CD8-positive, alpha-beta memory T cell (primary cell): ENCODE results near the gene SIL1. TPM values are rescaled to one million over a fixed set of nuclear protein-coding genes. Genes with fewer than 3 reads are reported as not detected.
A peak's percentile ranks its signal among the peaks of the same experiment; 100 is the strongest.
"Not testable (repeated sequence)": the region's sequence is repeated elsewhere in the genome, so short reads cannot be mapped to it uniquely, and the experiment has no call there.

Source experiments
- CTCF ChIA-PET: fragments of 350-600 bp; sonication (Branson Sonifier 250); formaldehyde crosslinking; loops from one replicate; lab custom pipeline; 2021; ENCODE audit warnings: antibody characterized with exemption; lab: Charles Lee
- POLR2A ChIA-PET: fragments of 350-600 bp; sonication (Branson Sonifier 250); formaldehyde crosslinking; loops from one replicate; lab custom pipeline; 2021; ENCODE audit warnings: antibody characterized with exemption; lab: Charles Lee
- DNase-seq, 5 donors: peaks; one replicate each; pipeline versions ENCODE4 v3.0.0 to v3.0.0-alpha.2; 2020 to 2022; ENCODE audit warnings: mixed read lengths in 1 of 5
- H3K27ac ChIP-seq: one replicate; pipeline ENCODE4 v1.7.0; 2013; ENCODE audit warnings: low read depth, mild to moderate bottlenecking, low read length, moderate library complexity
- H3K27me3 ChIP-seq: 2 replicates; pipeline ENCODE4 v1.7.0; 2013; ENCODE audit warnings: low read length, mild to moderate bottlenecking; ENCODE audit not compliant: insufficient read depth, poor library complexity, severe bottlenecking
- H3K36me3 ChIP-seq: 2 replicates; pipeline ENCODE4 v1.7.0; 2013; ENCODE audit warnings: mild to moderate bottlenecking, low read length, moderate library complexity; ENCODE audit not compliant: insufficient read depth
- H3K4me1 ChIP-seq: 2 replicates; pipeline ENCODE4 v1.7.0; 2013; ENCODE audit warnings: mild to moderate bottlenecking, low read length, moderate library complexity; ENCODE audit not compliant: insufficient read depth
- H3K4me3 ChIP-seq: 2 replicates; pipeline ENCODE4 v1.7.0; 2013; ENCODE audit warnings: mild to moderate bottlenecking, low read length
- H3K9me3 ChIP-seq: 2 replicates; pipeline ENCODE4 v1.7.0; 2013; ENCODE audit warnings: mild to moderate bottlenecking, low read length
- H3K27ac Mint-ChIP-seq, 8 donors: one replicate each; pipeline ENCODE4 v1.8.0; 2020 to 2021; ENCODE audit warnings: mixed read lengths in 8 of 8, mild to moderate bottlenecking in 6 of 8, inconsistent platforms in 3 of 8, moderate library complexity in 3 of 8
- H3K27me3 Mint-ChIP-seq, 2 donors: one replicate each; pipeline ENCODE4 v1.8.0; 2020 to 2021; ENCODE audit warnings: mixed read lengths in 2 of 2, mild to moderate bottlenecking in 1 of 2, moderate library complexity in 1 of 2
- H3K36me3 Mint-ChIP-seq, 3 donors: one replicate each; pipeline ENCODE4 v1.8.0; 2020 to 2021; ENCODE audit warnings: mixed read lengths in 3 of 3, inconsistent platforms in 1 of 3, mild to moderate bottlenecking in 1 of 3
- H3K4me1 Mint-ChIP-seq, 3 donors: one replicate each; pipeline ENCODE4 v1.8.0; 2020 to 2021; ENCODE audit warnings: mixed read lengths in 3 of 3, inconsistent platforms in 1 of 3, mild to moderate bottlenecking in 1 of 3
- H3K4me3 Mint-ChIP-seq, 7 donors: one replicate each; pipeline ENCODE4 v1.8.0; 2020 to 2021; ENCODE audit warnings: mixed read lengths in 7 of 7, mild to moderate bottlenecking in 6 of 7, moderate library complexity in 4 of 7, inconsistent platforms in 2 of 7
- H3K9me3 Mint-ChIP-seq, 5 donors: one replicate each; pipeline ENCODE4 v1.8.0; 2020 to 2022; ENCODE audit warnings: mixed read lengths in 5 of 5, mild to moderate bottlenecking in 3 of 5, moderate library complexity in 2 of 5, inconsistent platforms in 1 of 5
- polyA plus RNA-seq: library from polyadenylated mRNA; unstranded; fragments of 300-500 nt; fragmentation: Illumina TruSeq; gene quantifications from one replicate; pipeline ENCODE4 v1.2.3, GENCODE V29; 2021
- total RNA-seq, 2 experiments: library from RNA; stranded (reverse); gene quantifications; one replicate each; pipeline ENCODE4 v1.2.3, GENCODE V29; 2021

The SIL1 gene
- total and polyA plus RNA-seq, 3 experiments from 2014 or later, result 15.0 to 27.5 (median 26.6) TPM

- peaks cover 0 to 5% (median 3%) of the 10 kb centered on the region in 3 donors for H3K4me1 Mint-ChIP-seq
- DNase-seq, result no peak
- Histone ChIP-seq H3K27ac (no peak overlapping the region), H3K4me3 (no peak overlapping the region), H3K4me1 (no peaks in the 10 kb centered on the region), H3K36me3 (no peaks in the 10 kb centered on the region), H3K9me3 (peaks cover 4% of the 10 kb centered on the region), H3K27me3 (no peaks in the 10 kb centered on the region)
- CTCF ChIA-PET, result no interaction called here
- peaks cover 5% of the 10 kb centered on the region in 5 donors for H3K9me3 Mint-ChIP-seq
- no peak overlapping the region for H3K4me3 Mint-ChIP-seq
- H3K27me3 Mint-ChIP-seq, result peaks cover 0 to under 1% of the 10 kb centered on the region in 2 donors
- POLR2A ChIA-PET, result no interaction called here
- no peak overlapping the region for H3K27ac Mint-ChIP-seq
- peaks cover 5 to 10% (median 8%) of the 10 kb centered on the region in 3 donors for H3K36me3 Mint-ChIP-seq
Measured at GRCh38 chr5:139167063-139167462, 31.1 kb downstream of the SIL1 start.

GRCh38 chr5:139164897-139165296 is 33.3 kb downstream of the SIL1 start:
- H3K36me3 Mint-ChIP-seq, H3K27ac Mint-ChIP-seq, H3K4me1 Mint-ChIP-seq, CTCF ChIA-PET, H3K4me3 ChIP-seq, H3K27me3 Mint-ChIP-seq, H3K4me3 Mint-ChIP-seq, H3K4me1 ChIP-seq, H3K36me3 ChIP-seq, H3K9me3 Mint-ChIP-seq, H3K27ac ChIP-seq, H3K9me3 ChIP-seq, DNase-seq, POLR2A ChIA-PET, H3K27me3 ChIP-seq: not testable (repeated sequence)

- H3K4me3 ChIP-seq, result no peak overlapping the region
- CTCF ChIA-PET, result no interaction called here
- POLR2A ChIA-PET, result no interaction called here
- H3K27me3 ChIP-seq, result no peaks in the 10 kb centered on the region
- H3K27me3 Mint-ChIP-seq, result peaks cover 0 to 1% of the 10 kb centered on the region in 2 donors
- peaks cover 0 to 9% (median 3%) of the 10 kb centered on the region in 3 donors for H3K36me3 Mint-ChIP-seq
- no peak overlapping the region for H3K27ac Mint-ChIP-seq
- H3K4me1 Mint-ChIP-seq, result peaks cover 0 to 5% (median 3%) of the 10 kb centered on the region in 3 donors
- H3K9me3 Mint-ChIP-seq, result no peaks in the 10 kb centered on the region
- H3K4me3 Mint-ChIP-seq, result no peak overlapping the region
- H3K36me3 ChIP-seq, result no peaks in the 10 kb centered on the region
- H3K27ac ChIP-seq, result no peak overlapping the region
- H3K9me3 ChIP-seq, result no peaks in the 10 kb centered on the region
- no peaks in the 10 kb centered on the region for H3K4me1 ChIP-seq
- no peak for DNase-seq
Measured at GRCh38 chr5:139164020-139164419, 34.1 kb downstream of the SIL1 start.

- no peak overlapping the region for H3K27ac ChIP-seq
- H3K27me3 ChIP-seq, result no peaks in the 10 kb centered on the region
- H3K4me3 ChIP-seq, result no peak overlapping the region
- H3K4me1 ChIP-seq, result no peaks in the 10 kb centered on the region
- Mint-ChIP-seq H3K27ac (no peak overlapping the region), H3K4me3 (no peak overlapping the region), H3K36me3 (peaks cover 0 to 9% (median 3%) of the 10 kb centered on the region in 3 donors), H3K9me3 (no peaks in the 10 kb centered on the region), H3K27me3 (peaks cover 0 to 1% of the 10 kb centered on the region in 2 donors), H3K4me1 (no peaks in the 10 kb centered on the region)
- no peaks in the 10 kb centered on the region for H3K9me3 ChIP-seq
- DNase-seq, result no peak
- ChIA-PET CTCF (no interaction called here), POLR2A (no interaction called here)
- H3K36me3 ChIP-seq, result no peaks in the 10 kb centered on the region
Measured at GRCh38 chr5:139162448-139162847, 35.7 kb downstream of the SIL1 start.

GRCh38 chr5:139158791-139159190 is 39.4 kb downstream of the SIL1 start:
- Mint-ChIP-seq H3K9me3 (no peaks in the 10 kb centered on the region), H3K4me3 (no peak overlapping the region), H3K4me1 (no peaks in the 10 kb centered on the region), H3K27ac (peak overlapping the region in 1 of 8 donors; percentile 70), H3K36me3 (peaks cover 2 to 9% (median 8%) of the 10 kb centered on the region in 3 donors), H3K27me3 (peaks cover 0 to 1% of the 10 kb centered on the region in 2 donors)
- Histone ChIP-seq H3K4me3 (no peak overlapping the region), H3K4me1 (no peaks in the 10 kb centered on the region), H3K27me3 (no peaks in the 10 kb centered on the region), H3K9me3 (no peaks in the 10 kb centered on the region), H3K27ac (no peak overlapping the region), H3K36me3 (no peaks in the 10 kb centered on the region)
- DNase-seq, result no peak
- POLR2A ChIA-PET, result interaction anchor here (0.7 kb wide), 1 partner anchor 672 kb away, joined by 3 read pairs; no protein-coding TSS in a partner anchor
- CTCF ChIA-PET, result no interaction called here

GRCh38 chr5:139157556-139157955 is 40.6 kb downstream of the SIL1 start:
- H3K4me3 Mint-ChIP-seq, result no peak overlapping the region

GRCh38 chr5:139156814-139157213 is 41.4 kb downstream of the SIL1 start:
- DNase-seq, result no peak
- ChIA-PET POLR2A (no interaction called here), CTCF (no interaction called here)
- Mint-ChIP-seq H3K4me1 (no peaks in the 10 kb centered on the region), H3K9me3 (no peaks in the 10 kb centered on the region), H3K36me3 (peaks cover 2 to 8% (median 8%) of the 10 kb centered on the region in 3 donors), H3K27me3 (no peaks in the 10 kb centered on the region), H3K4me3 (no peak overlapping the region), H3K27ac (no peak overlapping the region)
- no peaks in the 10 kb centered on the region for H3K36me3 ChIP-seq
- no peaks in the 10 kb centered on the region for H3K4me1 ChIP-seq
- no peak overlapping the region for H3K4me3 ChIP-seq
- H3K27ac ChIP-seq, result no peak overlapping the region
- no peaks in the 10 kb centered on the region for H3K9me3 ChIP-seq
- no peaks in the 10 kb centered on the region for H3K27me3 ChIP-seq

More at GRCh38 chr5:139157556-139157955, 40.6 kb downstream of the SIL1 start:
- Mint-ChIP-seq H3K27ac (no peak overlapping the region), H3K4me1 (no peaks in the 10 kb centered on the region), H3K27me3 (peaks cover 0 to 1% of the 10 kb centered on the region in 2 donors), H3K36me3 (peaks cover 2 to 8% (median 8%) of the 10 kb centered on the region in 3 donors), H3K9me3 (no peaks in the 10 kb centered on the region)
- POLR2A ChIA-PET, result no interaction called here
- Histone ChIP-seq H3K27ac (no peak overlapping the region), H3K4me1 (no peaks in the 10 kb centered on the region), H3K27me3 (no peaks in the 10 kb centered on the region), H3K36me3 (no peaks in the 10 kb centered on the region), H3K9me3 (no peaks in the 10 kb centered on the region), H3K4me3 (no peak overlapping the region)
- DNase-seq, result no peak
- CTCF ChIA-PET, result no interaction called here

- DNase-seq, result no peak
- CTCF ChIA-PET, result no interaction called here
- H3K36me3 Mint-ChIP-seq, result peaks cover 2 to 8% (median 8%) of the 10 kb centered on the region in 3 donors
Measured at GRCh38 chr5:139155333-139155732, 42.8 kb downstream of the SIL1 start.

More at GRCh38 chr5:139155333-139155732, 42.8 kb downstream of the SIL1 start:
- Mint-ChIP-seq H3K4me3 (no peak overlapping the region), H3K27me3 (no peaks in the 10 kb centered on the region), H3K27ac (no peak overlapping the region), H3K4me1 (peaks cover 0 to under 1% (median 0%) of the 10 kb centered on the region in 3 donors), H3K9me3 (no peaks in the 10 kb centered on the region)
- H3K27me3 ChIP-seq, result no peaks in the 10 kb centered on the region
- no peaks in the 10 kb centered on the region for H3K4me1 ChIP-seq
- no peaks in the 10 kb centered on the region for H3K9me3 ChIP-seq
- H3K4me3 ChIP-seq, result no peak overlapping the region
- no peak overlapping the region for H3K27ac ChIP-seq
- no peaks in the 10 kb centered on the region for H3K36me3 ChIP-seq
- POLR2A ChIA-PET, result no interaction called here
